ENCODE measurements around the gene SLIT1. TPM values are rescaled to one million over a fixed set of nuclear protein-coding genes. Genes with fewer than 3 reads are reported as not detected.

The SLIT1 gene
- total and polyA plus RNA-seq, 2 donors: 0.19 to 0.58 TPM

DNA sequence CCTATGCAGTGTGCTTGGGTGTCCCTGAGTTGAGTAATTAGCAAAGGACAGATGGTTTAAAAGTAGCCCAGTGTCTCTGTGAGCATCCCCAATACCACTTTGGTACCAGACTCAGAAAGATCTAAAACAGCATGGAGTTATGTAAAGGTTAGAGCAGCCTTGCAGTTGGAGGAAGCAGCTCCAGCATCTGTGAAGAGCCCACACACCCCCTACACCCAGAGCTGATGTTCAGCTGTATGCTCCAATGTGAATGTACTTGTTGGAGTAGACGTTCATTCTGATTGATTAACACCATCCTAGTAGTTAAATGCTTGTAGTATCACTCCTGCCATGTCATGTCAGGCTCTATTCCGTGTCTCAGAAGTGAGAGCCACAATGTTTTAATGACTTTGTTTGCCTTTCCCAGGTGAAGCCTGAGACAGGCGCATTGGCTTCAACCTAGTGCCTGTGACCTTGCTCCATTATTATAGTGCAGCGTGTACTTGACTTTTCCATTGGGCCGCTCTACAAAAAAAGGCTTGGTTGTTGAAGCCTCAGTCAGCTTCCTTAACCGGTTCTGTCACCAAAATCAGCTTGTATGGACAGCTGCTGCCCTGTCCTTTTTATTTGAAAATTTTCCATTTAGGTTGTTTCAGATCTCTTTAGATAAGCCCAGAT lies 199.4 kb downstream of the SLIT1 start:
- no peak overlapping the region for H3K27ac ChIP-seq (ENCODE audit: low read depth)
- DNase-seq (ENCODE audit: extremely low spot score): no peak
- H3K4me1 ChIP-seq (ENCODE audit: insufficient read depth): no peaks in the 10 kb centered on the region
- WGBS: 94% methylated on average over 6 of the region's 6 CpGs
- no peaks in the 10 kb centered on the region for H3K36me3 ChIP-seq (ENCODE audit: insufficient read depth)
- no peak overlapping the region for H3K4me3 ChIP-seq (ENCODE audit: low read depth, low read length)

DNA sequence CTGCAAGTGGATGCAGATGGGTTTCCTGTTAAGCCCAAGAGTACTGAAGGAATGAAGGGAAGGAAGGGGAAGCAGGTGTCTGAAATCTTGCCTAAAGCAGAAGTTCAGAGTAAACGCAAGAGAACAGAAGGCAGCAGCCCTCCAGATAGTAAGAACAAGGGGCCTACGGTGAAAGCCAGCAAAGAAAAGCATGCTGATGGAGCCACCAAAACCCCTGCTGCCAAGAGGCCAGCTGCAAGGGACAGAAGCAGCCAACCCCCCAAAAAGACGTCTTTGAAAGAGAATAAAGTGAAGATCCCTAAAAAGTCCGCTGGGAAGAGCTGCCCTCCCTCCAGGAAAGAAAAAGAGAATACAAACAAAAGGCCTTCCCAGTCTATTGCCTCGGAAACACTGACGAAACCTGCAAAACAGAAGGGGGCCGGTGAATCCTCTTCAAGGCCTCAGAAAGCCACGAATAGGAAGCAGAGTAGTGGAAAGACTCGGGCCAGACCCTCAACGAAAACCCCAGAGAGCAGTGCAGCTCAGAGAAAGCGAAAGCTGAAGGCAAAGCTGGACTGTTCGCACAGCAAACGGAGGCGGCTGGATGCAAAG lies 201.1 kb downstream of the SLIT1 start:
- Histone ChIP-seq H3K27ac (ENCODE audit: low read depth) (no peak overlapping the region), H3K4me1 (ENCODE audit: insufficient read depth) (no peaks in the 10 kb centered on the region), H3K36me3 (ENCODE audit: insufficient read depth) (no peaks in the 10 kb centered on the region), H3K4me3 (ENCODE audit: low read depth, low read length) (no peak overlapping the region)
- WGBS: 68% methylated on average over 14 of the region's 14 CpGs
- no peak for DNase-seq (ENCODE audit: extremely low spot score)

DNA sequence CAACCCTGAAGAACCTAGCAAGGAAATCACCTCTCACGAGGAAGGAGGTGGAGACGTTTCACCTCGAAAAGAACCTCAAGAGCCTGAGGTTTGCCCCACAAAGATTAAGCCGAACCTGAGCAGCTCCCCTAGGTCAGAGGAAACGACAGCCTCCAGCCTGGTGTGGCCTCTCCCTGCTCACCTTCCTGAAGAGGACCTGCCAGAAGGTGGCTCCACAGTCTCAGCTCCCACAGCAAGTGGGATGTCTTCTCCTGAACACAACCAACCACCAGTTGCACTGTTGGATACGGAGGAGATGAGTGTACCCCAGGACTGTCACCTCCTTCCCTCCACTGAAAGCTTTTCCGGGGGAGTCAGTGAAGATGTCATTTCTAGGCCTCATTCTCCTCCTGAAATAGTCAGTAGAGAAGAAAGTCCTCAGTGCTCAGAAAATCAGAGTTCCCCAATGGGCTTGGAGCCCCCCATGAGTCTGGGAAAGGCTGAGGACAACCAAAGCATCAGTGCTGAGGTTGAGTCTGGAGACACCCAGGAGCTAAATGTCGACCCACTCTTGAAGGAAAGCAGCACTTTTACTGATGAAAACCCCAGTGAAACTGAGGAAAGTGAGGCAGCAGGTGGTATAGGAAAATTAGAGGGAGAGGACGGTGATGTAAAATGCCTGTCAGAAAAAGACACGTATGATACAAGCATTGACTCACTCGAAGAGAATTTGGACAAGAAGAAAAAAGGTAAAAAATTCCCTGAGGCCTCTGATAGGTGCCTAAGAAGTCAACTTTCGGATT lies 203.4 kb downstream of the SLIT1 start:
- no peaks in the 10 kb centered on the region for H3K4me1 ChIP-seq (ENCODE audit: insufficient read depth)
- no peak for DNase-seq (ENCODE audit: extremely low spot score)
- H3K36me3 ChIP-seq (ENCODE audit: insufficient read depth): no peaks in the 10 kb centered on the region
- WGBS: 92% methylated on average over 12 of the region's 12 CpGs
- no peak overlapping the region for H3K27ac ChIP-seq (ENCODE audit: low read depth)
- H3K4me3 ChIP-seq (ENCODE audit: low read depth, low read length): no peak overlapping the region

DNA sequence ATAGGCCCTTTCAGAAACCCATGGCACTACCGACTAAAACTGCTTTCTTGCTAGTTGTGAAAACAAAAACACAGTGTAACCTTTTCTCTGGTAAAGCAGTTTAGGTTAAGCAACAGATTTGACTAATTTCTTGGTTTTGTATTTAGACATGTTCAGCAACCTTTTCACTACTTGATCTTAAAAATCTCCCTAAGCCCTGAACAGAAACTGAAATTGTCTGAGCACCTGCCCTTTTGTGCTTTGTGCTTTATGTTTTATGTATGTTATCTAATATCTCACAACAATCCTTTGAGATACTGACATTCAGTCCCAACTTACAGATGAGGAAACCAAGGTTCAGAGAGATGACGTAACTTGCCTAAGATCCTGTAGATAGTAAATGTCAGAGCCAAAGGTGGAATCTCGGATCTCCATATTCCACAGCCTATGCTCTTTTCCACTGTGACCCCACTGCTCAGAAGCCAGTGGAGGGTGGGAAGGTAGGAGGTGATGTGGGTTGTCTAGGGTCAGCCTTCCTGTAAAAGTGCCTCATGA lies 207.1 kb downstream of the SLIT1 start:
- Histone ChIP-seq H3K4me1 (ENCODE audit: insufficient read depth) (no peaks in the 10 kb centered on the region), H3K36me3 (ENCODE audit: insufficient read depth) (no peaks in the 10 kb centered on the region), H3K4me3 (ENCODE audit: low read depth, low read length) (no peak overlapping the region), H3K27ac (ENCODE audit: low read depth) (no peak overlapping the region)
- 94% methylated on average over 3 of the region's 3 CpGs for WGBS
- no peak for DNase-seq (ENCODE audit: extremely low spot score)

DNA sequence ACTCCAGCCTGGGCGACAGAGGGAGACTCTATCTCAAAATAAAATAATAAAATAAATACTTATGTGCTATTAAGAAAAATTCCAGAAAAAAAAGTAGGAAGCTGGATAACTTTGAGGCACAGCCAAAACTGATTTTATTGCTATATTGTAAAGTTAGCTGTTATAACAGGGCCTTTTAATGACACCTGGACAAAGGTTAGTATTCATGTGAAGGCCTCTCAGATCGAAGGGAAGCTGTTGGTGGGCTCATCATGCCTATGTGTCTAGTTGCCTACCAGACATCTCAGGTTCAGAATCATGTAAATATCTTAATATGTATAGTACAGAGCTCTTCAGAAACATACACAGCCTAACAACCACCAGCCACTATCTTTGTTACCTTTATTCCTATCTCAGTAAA lies 210.6 kb downstream of the SLIT1 start:
- no peak for DNase-seq (ENCODE audit: extremely low spot score)
- 90% methylated on average over 2 of the region's 2 CpGs for WGBS
- Histone ChIP-seq H3K4me1 (ENCODE audit: insufficient read depth) (no peaks in the 10 kb centered on the region), H3K36me3 (ENCODE audit: insufficient read depth) (no peaks in the 10 kb centered on the region), H3K27ac (ENCODE audit: low read depth) (no peak overlapping the region), H3K4me3 (ENCODE audit: low read depth, low read length) (no peak overlapping the region)

DNA sequence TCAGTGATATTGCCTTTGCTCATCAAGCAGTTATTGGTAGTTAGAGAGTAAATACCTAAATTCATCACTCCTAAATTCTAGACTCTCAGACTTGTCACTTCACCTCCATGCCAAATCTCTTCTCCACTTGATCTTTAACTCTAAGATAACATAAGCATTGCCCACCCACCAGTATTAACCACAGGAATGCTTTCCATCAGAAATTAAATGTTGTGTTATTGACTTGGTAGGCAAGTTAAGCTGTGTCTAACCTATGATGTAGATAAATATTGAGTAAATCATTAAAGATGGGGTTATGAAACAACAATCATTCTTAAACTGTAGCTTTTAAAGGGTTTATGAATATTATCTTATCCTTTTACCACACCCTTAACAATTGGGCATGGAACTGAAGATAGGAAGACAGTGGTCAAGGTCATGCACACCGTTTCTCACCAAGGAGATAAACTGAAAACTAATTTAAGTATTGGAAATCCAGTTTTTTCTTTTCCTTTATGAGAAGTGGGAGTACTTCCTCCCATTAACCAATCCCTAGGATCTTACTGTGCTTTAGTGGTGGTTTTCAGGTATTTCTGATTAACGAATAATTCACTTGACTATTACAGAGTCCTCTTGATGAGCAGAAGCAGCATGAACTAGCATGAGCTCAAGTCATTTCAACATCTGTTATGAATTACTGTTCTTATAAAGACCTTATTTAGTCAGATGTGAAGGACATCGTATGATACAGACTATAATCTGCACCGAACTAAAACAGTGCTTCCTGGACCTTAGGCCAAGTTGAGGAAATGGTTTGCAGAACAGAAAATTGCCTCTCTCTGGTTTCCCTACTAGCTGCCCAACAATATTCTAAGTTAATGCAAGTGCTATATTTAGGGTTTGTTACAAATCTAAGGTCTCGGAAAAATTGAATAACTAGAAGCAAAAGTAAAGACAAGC lies 211.7 kb downstream of the SLIT1 start:
- Histone ChIP-seq H3K4me3 (ENCODE audit: low read depth, low read length) (no peak overlapping the region), H3K27ac (ENCODE audit: low read depth) (no peak overlapping the region), H3K4me1 (ENCODE audit: insufficient read depth) (no peaks in the 10 kb centered on the region), H3K36me3 (ENCODE audit: insufficient read depth) (no peaks in the 10 kb centered on the region)
- DNase-seq (ENCODE audit: extremely low spot score): no peak
- 70% methylated on average over 5 of the region's 5 CpGs for WGBS

DNA sequence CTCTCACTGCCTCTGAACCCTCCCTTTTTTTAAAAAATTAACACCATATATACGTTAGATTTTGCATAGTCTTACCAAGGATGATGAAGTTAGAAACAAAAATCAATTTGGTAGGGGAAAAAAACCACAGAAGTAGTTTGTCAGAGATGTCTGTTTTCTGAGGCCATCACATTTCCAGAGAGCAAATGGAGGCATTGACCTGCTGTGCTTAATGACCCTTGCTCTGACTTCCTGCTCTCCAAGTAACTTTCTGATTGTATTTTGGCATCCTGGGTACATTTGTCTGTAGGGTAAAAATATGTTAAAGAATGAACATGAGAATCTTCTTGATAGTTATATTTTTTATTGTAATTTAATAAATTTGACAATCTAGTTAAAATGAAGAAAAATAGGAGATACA lies 213.5 kb downstream of the SLIT1 start:
- 92% methylated on average over 1 of the region's 1 CpG for WGBS
- Histone ChIP-seq H3K36me3 (ENCODE audit: insufficient read depth) (no peaks in the 10 kb centered on the region), H3K27ac (ENCODE audit: low read depth) (no peak overlapping the region), H3K4me3 (ENCODE audit: low read depth, low read length) (no peak overlapping the region), H3K4me1 (ENCODE audit: insufficient read depth) (no peaks in the 10 kb centered on the region)
- DNase-seq (ENCODE audit: extremely low spot score): no peak

DNA sequence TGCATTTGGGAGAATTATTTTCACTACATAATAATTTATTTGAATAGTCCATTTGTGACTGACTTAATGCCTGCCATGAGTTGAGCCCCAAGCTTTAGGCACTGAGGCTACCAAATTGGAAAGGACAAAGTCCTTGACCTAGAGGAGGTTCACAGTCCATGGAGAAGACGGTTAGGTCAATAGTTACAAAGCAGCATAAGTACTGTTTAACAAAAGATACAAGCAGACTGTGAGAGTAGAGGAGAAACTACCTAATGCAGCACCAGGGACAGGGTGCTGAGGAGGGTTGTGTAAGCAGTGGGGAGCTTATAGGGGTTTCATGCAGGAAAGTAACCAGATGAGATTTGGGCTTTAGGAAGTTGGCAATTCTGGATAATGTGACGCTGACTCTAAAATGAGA lies 214.4 kb downstream of the SLIT1 start:
- H3K36me3 ChIP-seq (ENCODE audit: insufficient read depth): no peaks in the 10 kb centered on the region
- no peaks in the 10 kb centered on the region for H3K4me1 ChIP-seq (ENCODE audit: insufficient read depth)
- no peak for DNase-seq (ENCODE audit: extremely low spot score)
- no peak overlapping the region for H3K27ac ChIP-seq (ENCODE audit: low read depth)
- 96% methylated on average over 2 of the region's 2 CpGs for WGBS
- H3K4me3 ChIP-seq (ENCODE audit: low read depth, low read length): no peak overlapping the region

DNA sequence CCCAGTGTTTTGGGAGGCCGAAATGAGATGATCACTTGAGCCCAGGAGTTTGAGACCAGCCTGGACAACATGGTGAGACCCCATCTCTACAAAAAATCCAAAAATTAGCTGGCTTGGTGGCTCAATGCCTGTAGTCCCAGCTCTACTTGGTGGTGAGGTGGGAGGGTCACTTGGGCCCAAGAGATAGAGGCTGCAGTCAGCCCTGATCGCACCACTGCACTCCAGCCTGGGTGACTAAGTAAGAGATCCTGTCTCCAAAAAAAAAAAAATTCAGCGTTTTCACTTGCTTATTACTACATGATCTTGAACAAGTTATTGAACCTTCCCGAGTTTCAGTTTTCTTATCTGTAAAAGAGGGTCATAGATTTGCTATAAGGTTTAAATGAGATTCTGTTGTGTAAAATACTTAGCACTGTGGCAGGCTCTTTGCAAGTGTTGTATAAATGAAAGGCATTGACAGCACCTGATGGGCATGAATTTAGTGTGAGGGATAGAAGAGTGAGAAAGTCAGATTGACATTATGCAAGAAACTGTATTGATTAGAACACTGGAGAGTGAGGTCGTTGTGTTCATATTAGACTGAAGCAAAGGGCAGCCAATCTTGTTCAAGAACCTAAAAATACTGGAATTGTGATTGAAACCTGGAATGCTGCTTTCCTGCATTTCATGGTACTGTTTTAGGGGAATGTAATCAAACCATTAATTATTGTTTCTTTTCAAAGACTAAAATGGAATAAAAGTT lies 216.9 kb downstream of the SLIT1 start:
- no peak overlapping the region for H3K4me3 ChIP-seq (ENCODE audit: low read depth, low read length)
- no peaks in the 10 kb centered on the region for H3K4me1 ChIP-seq (ENCODE audit: insufficient read depth)
- H3K27ac ChIP-seq (ENCODE audit: low read depth): no peak overlapping the region
- 92% methylated on average over 5 of the region's 5 CpGs for WGBS
- DNase-seq (ENCODE audit: extremely low spot score): no peak
- no peaks in the 10 kb centered on the region for H3K36me3 ChIP-seq (ENCODE audit: insufficient read depth)

DNA sequence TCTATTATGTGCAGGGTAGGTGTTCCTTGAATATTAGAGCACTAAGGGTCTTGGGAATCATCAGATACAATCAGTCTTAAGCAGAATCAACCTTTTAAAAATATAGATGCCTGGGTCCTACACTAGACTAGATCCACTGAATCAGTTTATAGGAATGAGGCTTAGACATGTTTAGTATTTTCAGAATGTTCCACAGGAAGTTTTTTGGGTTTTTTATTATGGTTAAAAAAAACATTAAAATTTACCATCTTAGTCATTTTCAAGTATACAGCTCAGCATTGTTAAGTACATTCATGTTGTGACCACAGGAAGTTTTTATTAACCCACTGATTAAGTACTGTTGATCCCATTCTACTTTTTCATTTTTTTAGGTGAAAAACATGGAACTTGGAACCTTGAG lies 217.9 kb downstream of the SLIT1 start:
- H3K36me3 ChIP-seq (ENCODE audit: insufficient read depth): no peaks in the 10 kb centered on the region
- no peak for DNase-seq (ENCODE audit: extremely low spot score)
- H3K4me1 ChIP-seq (ENCODE audit: insufficient read depth): no peaks in the 10 kb centered on the region
- no peak overlapping the region for H3K27ac ChIP-seq (ENCODE audit: low read depth)
- no peak overlapping the region for H3K4me3 ChIP-seq (ENCODE audit: low read depth, low read length)

DNA sequence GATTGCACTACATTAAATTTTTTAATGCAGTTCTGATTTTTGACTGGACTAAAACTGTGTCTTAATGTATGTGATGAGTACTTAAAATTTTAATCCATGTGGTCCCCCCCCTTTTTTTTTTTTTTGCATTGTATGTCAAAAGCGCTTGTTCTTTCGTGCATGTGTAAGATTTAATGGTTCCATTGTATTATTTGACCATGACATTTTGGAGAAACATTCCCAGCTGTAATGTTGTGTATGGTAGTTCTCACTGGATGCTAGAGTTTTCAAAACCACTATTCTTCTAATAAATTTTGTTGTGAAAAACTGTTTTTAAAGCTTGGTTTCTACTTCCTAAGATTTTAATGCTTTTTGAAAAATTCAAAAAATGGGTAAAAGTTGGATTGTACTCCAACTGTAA lies 221.6 kb downstream of the SLIT1 start:
- whole genome bisulfite sequencing: 97% methylated on average over 2 of the region's 2 CpGs
- Histone ChIP-seq H3K36me3 (ENCODE audit: insufficient read depth) (no peaks in the 10 kb centered on the region), H3K27ac (ENCODE audit: low read depth) (no peak overlapping the region), H3K4me3 (ENCODE audit: low read depth, low read length) (no peak overlapping the region), H3K4me1 (ENCODE audit: insufficient read depth) (no peaks in the 10 kb centered on the region)
- no peak for DNase-seq (ENCODE audit: extremely low spot score)

DNA sequence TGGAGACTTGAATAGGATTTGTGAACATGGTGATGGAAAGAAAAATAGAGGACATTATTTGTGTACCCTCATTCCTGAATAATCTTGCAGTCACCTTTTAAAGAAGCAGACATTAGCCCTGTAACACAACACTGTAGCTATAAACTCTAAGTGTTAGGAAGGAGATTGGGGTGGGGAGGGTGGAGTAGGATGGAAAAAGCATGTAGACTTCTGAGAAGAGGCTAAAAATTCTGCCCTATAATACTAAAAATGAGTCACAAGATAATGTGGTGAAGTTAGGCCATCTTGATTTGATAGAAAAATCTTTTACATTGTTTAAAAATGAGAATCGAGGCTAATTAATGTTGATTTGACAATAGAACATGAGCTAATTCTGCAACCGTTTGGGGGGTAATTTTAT lies 224.9 kb downstream of the SLIT1 start:
- DNase-seq (ENCODE audit: extremely low spot score): no peak
- no peak overlapping the region for H3K27ac ChIP-seq (ENCODE audit: low read depth)
- peaks cover 2% of the 10 kb centered on the region for H3K36me3 ChIP-seq (ENCODE audit: insufficient read depth)
- WGBS: 90% methylated on average over 2 of the region's 2 CpGs
- H3K4me1 ChIP-seq (ENCODE audit: insufficient read depth): no peaks in the 10 kb centered on the region
- no peak overlapping the region for H3K4me3 ChIP-seq (ENCODE audit: low read depth, low read length)

DNA sequence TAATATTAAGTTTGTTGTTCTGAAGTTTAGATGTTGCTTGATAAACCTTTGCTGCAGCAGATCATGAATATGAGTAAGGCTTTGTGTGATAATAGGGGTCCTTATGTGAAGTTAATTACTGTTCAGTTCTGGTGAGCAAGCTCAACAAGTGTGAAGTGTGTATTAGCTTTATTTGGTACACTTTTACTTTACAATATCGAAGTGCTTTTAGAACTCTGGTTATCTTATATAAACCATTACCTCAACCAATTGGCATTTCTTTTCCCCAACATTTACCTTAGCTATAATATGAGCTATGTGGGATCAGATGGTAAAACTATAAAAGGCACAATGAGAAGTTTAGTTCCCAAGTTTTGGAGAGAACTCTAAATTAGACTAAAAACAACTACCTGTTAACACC lies 226.0 kb downstream of the SLIT1 start:
- 42% methylated on average over 1 of the region's 1 CpG for WGBS
- Histone ChIP-seq H3K27ac (ENCODE audit: low read depth) (no peak overlapping the region), H3K36me3 (ENCODE audit: insufficient read depth) (peaks cover 8% of the 10 kb centered on the region), H3K4me3 (ENCODE audit: low read depth, low read length) (no peak overlapping the region), H3K4me1 (ENCODE audit: insufficient read depth) (no peaks in the 10 kb centered on the region)
- DNase-seq (ENCODE audit: extremely low spot score): no peak

Measured in urinary bladder (tissue), 4 donors.